SK-N-SH (cell line): ENCODE measurements around the gene TBKBP1. TPM values are rescaled to one million over a fixed set of nuclear protein-coding genes. Genes with fewer than 3 reads are reported as not detected.

ENCODE experiments used
- CTCF ChIA-PET: fragments of 300-600, 350-600 bp; formaldehyde crosslinking; extraction: SDS; loops from one replicate; lab custom pipeline; 2021; lab: Yijun Ruan, JAX
- POLR2A ChIA-PET: fragments of 350-600 bp; sonication (Branson Sonifier 250); formaldehyde crosslinking; extraction: SDS; loops from one replicate; lab custom pipeline; 2020; ENCODE audit warnings: antibody characterized with exemption, inconsistent platforms; lab: Yijun Ruan, JAX
- DNase-seq: peaks from one replicate; pipeline ENCODE4 v3.0.0; 2012
- H2AFZ ChIP-seq: fragments of 200-600 bp; sonication (generic); 2 replicates; pipeline ENCODE4 v1.8.1; 2016; ENCODE audit warnings: antibody characterized with exemption, mild to moderate bottlenecking, low read depth
- H3F3A ChIP-seq: fragments of 200-600 bp; sonication (generic); replicated peaks from 2 replicates; pipeline ENCODE3; 2016; ENCODE audit warnings: antibody characterized with exemption, mild to moderate bottlenecking; ENCODE audit not compliant: insufficient read depth
- H3K27ac ChIP-seq, 2 experiments: fragments of 200-500 bp in 1 of 2; fragments of 200-600 bp in 1 of 2; sonication (Bioruptor generic) in 1 of 2; sonication (generic), shearing (Covaris generic) in 1 of 2; 2 replicates each; pipeline versions ENCODE4 v1.5.1 to v1.6.1; 2014 to 2016; ENCODE audit warnings: low read depth in 2 of 2, inconsistent platforms in 1 of 2, low read length in 1 of 2, mild to moderate bottlenecking in 1 of 2, mixed read lengths in 1 of 2
- H3K27me3 ChIP-seq: fragments of 200-600 bp; sonication (generic), shearing (Covaris generic); 2 replicates; pipeline ENCODE4 v1.6.1; 2016; ENCODE audit warnings: mixed run types; ENCODE audit not compliant: insufficient read depth
- H3K36me3 ChIP-seq, 2 experiments: fragments of 200-500 bp in 1 of 2; fragments of 200-600 bp in 1 of 2; sonication (Bioruptor generic) in 1 of 2; sonication (generic) in 1 of 2; replicated peaks in 1 of 2; 2 replicates each; pipeline versions ENCODE3 to v1.5.1; 2014 to 2016; ENCODE audit warnings: low read length in 1 of 2, mild to moderate bottlenecking in 1 of 2; ENCODE audit not compliant: insufficient read depth in 2 of 2, control insufficient read depth in 1 of 2
- H3K4me1 ChIP-seq, 2 experiments: fragments of 200-500 bp in 1 of 2; fragments of 200-600 bp in 1 of 2; sonication (Bioruptor generic) in 1 of 2; sonication (generic), shearing (Covaris generic) in 1 of 2; 2 replicates each; pipeline versions ENCODE4 v1.5.1 to v1.6.1; 2014 to 2016; ENCODE audit warnings: low read depth in 1 of 2, low read length in 1 of 2, mixed run types in 1 of 2; ENCODE audit not compliant: insufficient read depth in 2 of 2, control insufficient read depth in 1 of 2
- H3K4me2 ChIP-seq: fragments of 200-600 bp; sonication (generic), shearing (Covaris generic); 2 replicates; pipeline ENCODE4 v1.6.1; 2017; ENCODE audit warnings: mixed run types
- H3K4me3 ChIP-seq, 2 experiments: fragments of 200-500 bp in 1 of 2; fragments of 200-600 bp in 1 of 2; sonication (Bioruptor generic) in 1 of 2; sonication (generic), shearing (Covaris generic) in 1 of 2; 2 replicates each; pipeline versions ENCODE4 v1.5.1 to v1.8.1; 2014 to 2016; ENCODE audit warnings: low read depth in 2 of 2, inconsistent platforms in 1 of 2, low read length in 1 of 2, mild to moderate bottlenecking in 1 of 2, mixed read lengths in 1 of 2, moderate library complexity in 1 of 2
- H3K79me2 ChIP-seq: fragments of 200-600 bp; sonication (generic); 2 replicates; pipeline ENCODE4 v1.8.1; 2017; ENCODE audit warnings: mild to moderate bottlenecking; ENCODE audit not compliant: insufficient read depth
- H3K9ac ChIP-seq: fragments of 200-600 bp; sonication (generic); 2 replicates; pipeline ENCODE4 v1.6.1; 2017; ENCODE audit warnings: mixed run types
- H3K9me2 ChIP-seq: fragments of 200-600 bp; sonication (generic); 2 replicates; pipeline ENCODE4 v1.6.1; 2017; ENCODE audit warnings: mixed run types
- H3K9me3 ChIP-seq: fragments of 200-600 bp; sonication (generic); 2 replicates; pipeline ENCODE4 v1.6.1; 2017; ENCODE audit warnings: mixed run types, mild to moderate bottlenecking, moderate library complexity
- H4K20me1 ChIP-seq: fragments of 200-600 bp; sonication (generic); 2 replicates; pipeline ENCODE4 v1.6.1; 2017; ENCODE audit warnings: mild to moderate bottlenecking, mixed run types; ENCODE audit not compliant: insufficient read depth
- CHD2 ChIP-seq: fragments of 150-350 bp; IDR thresholded peaks from 2 replicates; pipeline ENCODE4 v1.6.1; 2018; ENCODE audit warnings: low read length; ENCODE audit not compliant: partially characterized antibody
- ELF1 ChIP-seq: IDR thresholded peaks from 2 replicates; pipeline ENCODE4 v1.4.0; 2012
- EZH2phosphoT487 ChIP-seq: fragments of 200-600 bp; sonication (generic); IDR thresholded peaks from 2 replicates; pipeline ENCODE4 v1.6.1; 2017; ENCODE audit warnings: low read depth, mixed run types, mild to moderate bottlenecking, antibody characterized with exemption, moderate library complexity, borderline replicate concordance
- GABPA ChIP-seq: IDR thresholded peaks from 2 replicates; pipeline ENCODE4 v1.4.0; 2012; ENCODE audit warnings: low read depth, mild to moderate bottlenecking
- GATA2 ChIP-seq: sonication (generic); formaldehyde crosslinking; IDR thresholded peaks from 2 replicates; pipeline ENCODE4 v1.5.0; 2020; ENCODE audit warnings: mild to moderate bottlenecking, missing genetic modification reagents
- MEF2A ChIP-seq: IDR thresholded peaks from 2 replicates; pipeline ENCODE4 v1.4.0; 2012; ENCODE audit warnings: low read depth, borderline replicate concordance
- POLR2AphosphoS5 ChIP-seq: IDR thresholded peaks from 2 replicates; pipeline ENCODE4 v1.6.1; 2012; ENCODE audit warnings: low read depth, low read length
- RCOR1 ChIP-seq: fragments of 150-350 bp; IDR thresholded peaks from 2 replicates; pipeline ENCODE4 v1.6.1; 2017; ENCODE audit warnings: antibody characterized with exemption, low read length
- WGBS: methylation state at CpG from one replicate; pipeline ENCODE4 v1.1.6; 2017; ENCODE audit warnings: low lambda C conversion rate; 5-methylcytosine and 5-hydroxymethylcytosine counted together
- polyA plus RNA-seq, 3 experiments: library from polyadenylated mRNA; depleted of rRNA; stranded (reverse); fragments of >200 nt; gene quantifications; 2 replicates each; pipeline ENCODE4 v1.2.3, GENCODE V29; 2012
- TF ChIP-seq, protein P1 (sequence below): IDR thresholded peaks from 2 replicates; pipeline ENCODE4; 2012
- TF ChIP-seq, protein P2 (sequence below): fragments of 200-600 bp; sonication (generic); IDR thresholded peaks from 2 replicates; pipeline ENCODE4 v1.6.1; 2017; ENCODE audit warnings: antibody characterized with exemption, mild to moderate bottlenecking, moderate library complexity
- TF ChIP-seq, protein P3 (sequence below): fragments of 150-350 bp; IDR thresholded peaks from 2 replicates; pipeline ENCODE4 v1.6.1; 2016; ENCODE audit warnings: mild to moderate bottlenecking, low read depth, low read length
- TF ChIP-seq, protein P4 (sequence below): fragments of 150-350 bp; IDR thresholded peaks from 2 replicates; pipeline ENCODE4 v1.6.1; 2017; ENCODE audit warnings: antibody characterized with exemption, low read length, low read depth, borderline replicate concordance

Gene TBKBP1
- polyA plus RNA-seq, 1 of the 3 experiments (the other 2 are of a cell fraction) = 14.4 TPM

DNA sequence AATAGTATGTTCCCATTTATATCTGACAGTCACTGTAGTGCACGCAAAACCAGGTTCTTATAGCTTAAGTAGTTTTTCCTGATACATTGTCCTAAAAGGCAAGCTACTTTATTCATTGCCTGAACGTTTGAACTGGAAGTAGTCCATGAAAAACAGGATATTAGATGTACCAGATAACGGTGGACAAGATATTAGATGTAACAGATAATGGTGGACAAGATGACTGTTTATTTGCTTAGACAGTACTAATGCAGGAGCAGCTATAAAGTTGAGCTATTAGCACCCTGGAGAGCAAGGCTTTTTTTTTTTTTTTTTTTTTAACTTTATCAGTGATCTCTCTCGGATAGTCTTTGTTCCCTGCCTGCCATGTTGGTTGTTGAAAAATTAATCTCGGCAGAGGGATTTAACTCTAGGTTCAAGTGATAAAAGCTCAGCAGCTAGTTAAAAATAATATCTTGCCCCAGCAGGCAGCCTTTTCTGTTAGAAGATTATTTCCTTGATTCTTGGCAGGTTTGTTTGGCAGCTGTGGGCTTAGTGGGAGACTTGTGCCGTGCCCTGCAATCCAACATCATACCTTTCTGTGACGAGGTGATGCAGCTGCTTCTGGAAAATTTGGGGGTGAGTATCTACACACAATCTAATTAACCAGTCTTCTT lies 17.3 kb upstream of the TBKBP1 start:
- peaks cover 54% of the 10 kb centered on the region for H3K79me2 ChIP-seq
- ChIA-PET CTCF (interaction anchor here (0.7 to 11.3 kb wide), 9 partner anchors 11 to 113 kb away, joined by 3 to 167 read pairs (median 5); no protein-coding TSS in a partner anchor), POLR2A (interaction anchor here (0.7 to 1.2 kb wide), 2 partner anchors 22 to 28 kb away, joined by 3 to 4 read pairs; partner anchors contain the start of gene KPNB1)

More for the DNA sequence above, 17.3 kb upstream of the TBKBP1 start:
- H3K27me3 ChIP-seq = no peaks in the 10 kb centered on the region
- TF ChIP-seq CHD2 (no peak), POLR2AphosphoS5 (no peak), GATA2 (CRISPR knock-in tag) (no peak), GABPA (no peak), ELF1 (no peak), MEF2A (no peak), RCOR1 (no peak), EZH2phosphoT487 (no peak)
- TF ChIP-seq, protein P1, sequence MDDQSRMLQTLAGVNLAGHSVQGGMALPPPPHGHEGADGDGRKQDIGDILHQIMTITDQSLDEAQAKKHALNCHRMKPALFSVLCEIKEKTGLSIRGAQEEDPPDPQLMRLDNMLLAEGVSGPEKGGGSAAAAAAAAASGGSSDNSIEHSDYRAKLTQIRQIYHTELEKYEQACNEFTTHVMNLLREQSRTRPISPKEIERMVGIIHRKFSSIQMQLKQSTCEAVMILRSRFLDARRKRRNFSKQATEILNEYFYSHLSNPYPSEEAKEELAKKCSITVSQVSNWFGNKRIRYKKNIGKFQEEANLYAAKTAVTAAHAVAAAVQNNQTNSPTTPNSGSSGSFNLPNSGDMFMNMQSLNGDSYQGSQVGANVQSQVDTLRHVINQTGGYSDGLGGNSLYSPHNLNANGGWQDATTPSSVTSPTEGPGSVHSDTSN = no peak
- TF ChIP-seq, protein P2, sequence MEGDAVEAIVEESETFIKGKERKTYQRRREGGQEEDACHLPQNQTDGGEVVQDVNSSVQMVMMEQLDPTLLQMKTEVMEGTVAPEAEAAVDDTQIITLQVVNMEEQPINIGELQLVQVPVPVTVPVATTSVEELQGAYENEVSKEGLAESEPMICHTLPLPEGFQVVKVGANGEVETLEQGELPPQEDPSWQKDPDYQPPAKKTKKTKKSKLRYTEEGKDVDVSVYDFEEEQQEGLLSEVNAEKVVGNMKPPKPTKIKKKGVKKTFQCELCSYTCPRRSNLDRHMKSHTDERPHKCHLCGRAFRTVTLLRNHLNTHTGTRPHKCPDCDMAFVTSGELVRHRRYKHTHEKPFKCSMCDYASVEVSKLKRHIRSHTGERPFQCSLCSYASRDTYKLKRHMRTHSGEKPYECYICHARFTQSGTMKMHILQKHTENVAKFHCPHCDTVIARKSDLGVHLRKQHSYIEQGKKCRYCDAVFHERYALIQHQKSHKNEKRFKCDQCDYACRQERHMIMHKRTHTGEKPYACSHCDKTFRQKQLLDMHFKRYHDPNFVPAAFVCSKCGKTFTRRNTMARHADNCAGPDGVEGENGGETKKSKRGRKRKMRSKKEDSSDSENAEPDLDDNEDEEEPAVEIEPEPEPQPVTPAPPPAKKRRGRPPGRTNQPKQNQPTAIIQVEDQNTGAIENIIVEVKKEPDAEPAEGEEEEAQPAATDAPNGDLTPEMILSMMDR = no peak
- TF ChIP-seq, protein P3, sequence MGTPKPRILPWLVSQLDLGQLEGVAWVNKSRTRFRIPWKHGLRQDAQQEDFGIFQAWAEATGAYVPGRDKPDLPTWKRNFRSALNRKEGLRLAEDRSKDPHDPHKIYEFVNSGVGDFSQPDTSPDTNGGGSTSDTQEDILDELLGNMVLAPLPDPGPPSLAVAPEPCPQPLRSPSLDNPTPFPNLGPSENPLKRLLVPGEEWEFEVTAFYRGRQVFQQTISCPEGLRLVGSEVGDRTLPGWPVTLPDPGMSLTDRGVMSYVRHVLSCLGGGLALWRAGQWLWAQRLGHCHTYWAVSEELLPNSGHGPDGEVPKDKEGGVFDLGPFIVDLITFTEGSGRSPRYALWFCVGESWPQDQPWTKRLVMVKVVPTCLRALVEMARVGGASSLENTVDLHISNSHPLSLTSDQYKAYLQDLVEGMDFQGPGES = no peak
- TF ChIP-seq, protein P4, sequence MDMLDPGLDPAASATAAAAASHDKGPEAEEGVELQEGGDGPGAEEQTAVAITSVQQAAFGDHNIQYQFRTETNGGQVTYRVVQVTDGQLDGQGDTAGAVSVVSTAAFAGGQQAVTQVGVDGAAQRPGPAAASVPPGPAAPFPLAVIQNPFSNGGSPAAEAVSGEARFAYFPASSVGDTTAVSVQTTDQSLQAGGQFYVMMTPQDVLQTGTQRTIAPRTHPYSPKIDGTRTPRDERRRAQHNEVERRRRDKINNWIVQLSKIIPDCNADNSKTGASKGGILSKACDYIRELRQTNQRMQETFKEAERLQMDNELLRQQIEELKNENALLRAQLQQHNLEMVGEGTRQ = no peak
- H3K9ac ChIP-seq = no peak overlapping the region
- 82% methylated on average over 7 of the region's 7 CpGs for WGBS
- H2AFZ ChIP-seq = no peak overlapping the region
- peaks cover 62% of the 10 kb centered on the region for H3F3A ChIP-seq
- no peaks in the 10 kb centered on the region for H3K4me1 ChIP-seq
- H3K9me2 ChIP-seq = no peaks in the 10 kb centered on the region
- H3K36me3 ChIP-seq = peaks cover 88 to 99% of the 10 kb centered on the region in 2 experiments
- H3K4me3 ChIP-seq = no peak overlapping the region
- peaks cover 42% of the 10 kb centered on the region for H4K20me1 ChIP-seq
- no peak for DNase-seq
- no peaks in the 10 kb centered on the region for H3K9me3 ChIP-seq
- H3K27ac ChIP-seq = no peak overlapping the region
- no peak overlapping the region for H3K4me2 ChIP-seq
